ENCODE data around the gene NTMT1. TPM values are rescaled to one million over a fixed set of nuclear protein-coding genes. Genes with fewer than 3 reads are reported as not detected.

Gene NTMT1
- total RNA-seq, 2 donors from 2014 or later: 28.9 to 63.1 TPM

GRCh38 chr9:129604766-129605163 is 21.2 kb upstream of the NTMT1 start:
- Mint-ChIP-seq H3K27me3 (peaks cover 0 to 3% of the 10 kb centered on the region in 2 donors), H3K36me3 (no peaks in the 10 kb centered on the region), H3K27ac (no peak overlapping the region), H3K4me1 (ENCODE audit: low read depth in 2 of 2) (peaks cover 19 to 37% of the 10 kb centered on the region in 2 donors), H3K4me3 (no peak overlapping the region), H3K9me3 (no peaks in the 10 kb centered on the region)
- no peak for ATAC-seq
- DNase-seq (ENCODE audit: low spot score): no peak

DNA sequence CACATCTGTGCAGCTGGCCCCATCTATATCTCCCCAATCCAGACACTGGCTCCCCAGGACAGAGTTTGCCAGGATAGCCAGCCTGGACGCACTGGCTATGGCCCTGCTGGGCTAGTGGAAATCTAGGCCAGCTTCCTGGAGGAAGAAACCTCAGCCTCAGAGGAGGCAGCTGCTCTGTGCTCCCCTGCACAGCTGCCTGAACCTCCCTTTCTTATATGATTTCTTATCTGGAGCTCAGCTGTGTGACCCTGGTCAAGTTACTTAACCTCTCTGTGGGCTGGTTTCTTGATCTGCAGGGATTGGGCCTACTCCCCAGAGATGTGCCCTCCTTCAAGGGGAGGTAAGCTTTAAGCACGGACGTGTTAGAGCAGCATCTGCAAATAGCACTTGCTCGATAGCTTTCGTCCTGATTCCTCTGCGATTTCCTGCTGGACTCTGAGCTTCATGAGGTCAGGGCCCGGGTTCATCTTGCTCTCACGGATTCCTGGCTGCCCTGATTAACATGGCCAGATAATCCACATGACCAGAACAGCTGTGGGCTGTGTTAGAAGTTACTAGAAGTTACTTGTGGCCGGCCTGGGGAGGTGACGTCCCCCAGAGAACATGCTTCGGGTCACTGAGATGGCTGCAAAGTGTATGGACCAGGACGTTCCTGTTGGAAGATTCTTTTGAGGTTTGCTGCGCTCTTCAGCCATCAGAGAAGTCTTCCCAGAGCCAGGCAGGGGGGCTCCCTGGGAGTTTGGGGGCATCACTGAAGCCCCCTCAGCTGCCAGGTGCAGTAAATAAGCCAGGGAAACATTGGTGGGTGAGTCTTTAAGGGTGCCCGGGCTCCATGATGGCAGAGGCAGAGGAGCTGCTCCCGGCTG is 19.6 kb upstream of the NTMT1 start:
- H3K4me3 Mint-ChIP-seq: no peak overlapping the region
- H3K4me1 Mint-ChIP-seq (ENCODE audit: low read depth in 2 of 2): peaks cover 22 to 37% of the 10 kb centered on the region in 2 donors
- DNase-seq (ENCODE audit: low spot score): no peak
- no peak for ATAC-seq
- no peaks in the 10 kb centered on the region for H3K27me3 Mint-ChIP-seq
- no peaks in the 10 kb centered on the region for H3K36me3 Mint-ChIP-seq
- peak overlapping the region; percentile 75 to 90 for H3K27ac Mint-ChIP-seq
- H3K9me3 Mint-ChIP-seq: no peaks in the 10 kb centered on the region

DNA sequence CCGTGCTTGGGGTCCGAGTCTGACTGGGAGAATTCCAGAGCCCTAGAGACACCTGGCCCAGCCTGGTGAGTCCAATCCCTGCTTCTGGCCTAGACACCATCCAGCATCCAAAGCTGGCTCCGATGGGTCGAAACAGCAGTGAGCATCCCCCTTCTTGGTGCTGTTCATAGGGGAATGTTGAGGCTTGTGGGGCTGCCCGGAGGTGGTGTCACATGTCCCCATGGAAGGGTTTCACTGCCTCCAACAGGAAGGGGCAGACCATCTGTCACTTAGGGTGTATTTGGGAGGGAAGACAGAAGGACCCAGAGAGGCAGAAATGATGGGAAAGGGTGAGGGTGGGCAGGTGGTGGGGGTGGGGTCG is 19.0 kb upstream of the NTMT1 start:
- DNase-seq (ENCODE audit: low spot score) (no peak), ATAC-seq (no peak)
- Mint-ChIP-seq H3K27ac (peak overlapping the region; percentile 75 to 90), H3K27me3 (no peaks in the 10 kb centered on the region), H3K9me3 (no peaks in the 10 kb centered on the region), H3K4me3 (no peak overlapping the region), H3K36me3 (no peaks in the 10 kb centered on the region), H3K4me1 (ENCODE audit: low read depth in 2 of 2) (peaks cover 22 to 37% of the 10 kb centered on the region in 2 donors)

DNA sequence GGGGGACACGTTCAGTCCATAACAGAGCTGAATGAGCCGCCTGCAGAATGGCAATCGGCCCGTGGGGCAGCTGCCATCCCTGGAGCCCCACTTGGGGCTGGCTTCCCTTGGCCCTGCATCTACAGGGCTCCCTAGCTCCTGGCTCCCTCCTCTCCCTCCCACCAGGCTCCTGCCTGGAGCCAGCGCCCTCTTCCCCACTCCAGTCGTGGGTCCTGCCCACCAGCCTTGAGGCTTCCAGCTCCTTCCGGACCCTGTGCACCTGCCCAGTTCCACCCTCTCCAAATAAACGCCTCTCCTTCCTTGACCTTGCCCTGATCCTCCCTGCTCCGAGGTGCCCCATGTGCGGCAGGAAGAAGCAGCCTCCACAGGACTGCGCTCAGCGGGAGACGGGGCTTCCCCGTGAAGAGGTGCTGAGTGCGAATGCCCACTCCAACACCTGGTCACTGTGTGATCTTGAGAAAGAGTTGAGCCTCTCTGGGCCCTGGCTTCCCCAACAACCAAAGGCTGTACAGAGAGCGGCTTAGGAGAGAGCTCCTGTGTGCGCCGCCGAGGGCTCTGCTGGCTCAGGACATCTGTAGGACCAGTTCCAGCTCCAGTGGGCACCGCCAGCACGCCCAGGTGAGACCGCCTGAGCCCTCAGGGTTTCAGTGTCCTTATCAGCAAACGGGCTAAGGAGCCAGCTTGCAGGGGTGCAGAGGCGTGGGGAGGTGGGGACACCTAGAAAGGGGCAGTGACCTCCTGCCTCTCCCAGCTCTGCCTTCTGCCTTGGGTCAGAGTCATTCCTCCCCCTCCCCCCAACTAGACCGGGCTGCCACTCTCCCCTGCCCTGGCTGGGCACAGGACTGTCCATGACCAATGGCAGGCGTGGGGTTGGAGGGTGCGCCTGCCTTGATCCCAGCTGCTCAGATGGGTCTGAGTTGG is 17.1 kb upstream of the NTMT1 start:
- no peaks in the 10 kb centered on the region for H3K9me3 Mint-ChIP-seq
- peak overlapping the region in 1 of 2 donors; percentile 25 for H3K27ac Mint-ChIP-seq
- peaks cover 22 to 29% of the 10 kb centered on the region in 2 donors for H3K4me1 Mint-ChIP-seq (ENCODE audit: low read depth in 2 of 2)
- peak overlapping the region; percentile 36 for H3K4me3 Mint-ChIP-seq
- no peaks in the 10 kb centered on the region for H3K36me3 Mint-ChIP-seq
- ATAC-seq (no peak), DNase-seq (ENCODE audit: low spot score) (no peak)
- peaks cover 0 to 2% of the 10 kb centered on the region in 2 donors for H3K27me3 Mint-ChIP-seq

GRCh38 chr9:129609486-129610212 is 16.3 kb upstream of the NTMT1 start:
- H3K36me3 Mint-ChIP-seq: no peaks in the 10 kb centered on the region
- ATAC-seq: peak in 1 of 2 donors; percentile 24
- peaks cover 22 to 25% of the 10 kb centered on the region in 2 donors for H3K4me1 Mint-ChIP-seq (ENCODE audit: low read depth in 2 of 2)
- H3K27me3 Mint-ChIP-seq: peaks cover 0 to 2% of the 10 kb centered on the region in 2 donors
- H3K27ac Mint-ChIP-seq: peak overlapping the region; percentile 26 to 29
- H3K4me3 Mint-ChIP-seq: peak overlapping the region; percentile 91
- H3K9me3 Mint-ChIP-seq: no peaks in the 10 kb centered on the region
- DNase-seq (ENCODE audit: low spot score): no peak

DNA sequence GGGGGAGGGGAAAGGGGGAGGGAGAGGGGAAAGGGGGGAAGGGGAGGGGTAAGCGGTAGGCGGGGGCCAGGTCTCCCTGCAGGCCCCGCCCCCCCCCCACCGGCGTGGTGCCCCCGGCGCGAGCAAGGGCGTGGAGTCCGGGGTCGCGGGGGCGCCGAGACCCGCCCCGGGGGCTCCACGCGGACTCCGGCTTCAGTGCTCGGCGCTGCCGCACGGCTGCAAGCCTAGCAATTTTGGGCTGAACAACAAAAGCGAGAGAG is 15.8 kb upstream of the NTMT1 start:
- H3K27ac Mint-ChIP-seq: peak overlapping the region; percentile 26 to 29
- no peak for DNase-seq (ENCODE audit: low spot score)
- ATAC-seq: no peak
- H3K36me3 Mint-ChIP-seq: no peaks in the 10 kb centered on the region
- peaks cover 0 to 2% of the 10 kb centered on the region in 2 donors for H3K27me3 Mint-ChIP-seq
- H3K4me3 Mint-ChIP-seq: peak overlapping the region; percentile 91
- no peaks in the 10 kb centered on the region for H3K9me3 Mint-ChIP-seq
- H3K4me1 Mint-ChIP-seq (ENCODE audit: low read depth in 2 of 2): peaks cover 21 to 22% of the 10 kb centered on the region in 2 donors

GRCh38 chr9:129610473-129611306 is 15.3 kb upstream of the NTMT1 start:
- no peaks in the 10 kb centered on the region for H3K9me3 Mint-ChIP-seq
- DNase-seq (ENCODE audit: low spot score) (peak; percentile 74), ATAC-seq (peak; percentile 84 to 86)
- H3K27ac Mint-ChIP-seq: no peak overlapping the region
- peak overlapping the region; percentile 91 for H3K4me3 Mint-ChIP-seq
- H3K36me3 Mint-ChIP-seq: no peaks in the 10 kb centered on the region
- H3K27me3 Mint-ChIP-seq: peaks cover 0 to 2% of the 10 kb centered on the region in 2 donors
- peaks cover 21 to 22% of the 10 kb centered on the region in 2 donors for H3K4me1 Mint-ChIP-seq (ENCODE audit: low read depth in 2 of 2)

DNA sequence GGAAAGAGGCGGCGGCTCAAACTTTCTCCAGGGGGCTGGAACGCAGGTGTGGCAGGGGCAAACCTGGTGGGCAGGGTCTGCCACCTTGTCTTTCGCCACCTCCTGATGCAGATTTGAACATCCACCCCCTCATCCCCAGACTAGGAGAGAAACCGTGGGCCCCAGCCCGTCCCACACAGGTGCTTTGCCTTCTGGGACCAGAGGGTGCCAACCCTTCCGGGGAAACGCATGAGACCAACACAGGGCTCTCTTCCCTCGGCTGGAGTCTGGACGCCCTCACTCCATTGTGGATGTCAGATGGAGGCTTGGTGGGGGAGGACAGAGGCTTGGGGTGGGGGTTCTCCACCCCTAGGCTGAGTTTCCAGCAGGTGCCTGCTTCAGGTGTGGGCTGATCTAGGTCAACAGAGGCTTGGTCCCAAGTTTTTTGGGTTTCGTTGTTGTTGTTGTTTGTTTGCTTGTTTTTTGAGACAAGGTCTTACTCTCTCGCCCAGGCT is 14.6 kb upstream of the NTMT1 start:
- Mint-ChIP-seq H3K9me3 (no peaks in the 10 kb centered on the region), H3K27me3 (peaks cover 0 to 2% of the 10 kb centered on the region in 2 donors), H3K27ac (no peak overlapping the region), H3K4me1 (ENCODE audit: low read depth in 2 of 2) (peaks cover 19 to 22% of the 10 kb centered on the region in 2 donors), H3K36me3 (no peaks in the 10 kb centered on the region), H3K4me3 (peak overlapping the region; percentile 20)
- DNase-seq (ENCODE audit: low spot score) (no peak), ATAC-seq (no peak)

- Mint-ChIP-seq H3K27me3 (peaks cover 0 to 2% of the 10 kb centered on the region in 2 donors), H3K4me1 (ENCODE audit: low read depth in 2 of 2) (peaks cover 17 to 19% of the 10 kb centered on the region in 2 donors), H3K9me3 (no peaks in the 10 kb centered on the region), H3K27ac (no peak overlapping the region), H3K36me3 (no peaks in the 10 kb centered on the region), H3K4me3 (no peak overlapping the region)
- ATAC-seq: no peak
- DNase-seq (ENCODE audit: low spot score): no peak
Measured at GRCh38 chr9:129612123-129612522, 13.8 kb upstream of the NTMT1 start.

- no peaks in the 10 kb centered on the region for H3K9me3 Mint-ChIP-seq
- H3K27me3 Mint-ChIP-seq: peaks cover under 1 to 2% of the 10 kb centered on the region in 2 donors
Measured at GRCh38 chr9:129612815-129613519, 13.0 kb upstream of the NTMT1 start.

DNA sequence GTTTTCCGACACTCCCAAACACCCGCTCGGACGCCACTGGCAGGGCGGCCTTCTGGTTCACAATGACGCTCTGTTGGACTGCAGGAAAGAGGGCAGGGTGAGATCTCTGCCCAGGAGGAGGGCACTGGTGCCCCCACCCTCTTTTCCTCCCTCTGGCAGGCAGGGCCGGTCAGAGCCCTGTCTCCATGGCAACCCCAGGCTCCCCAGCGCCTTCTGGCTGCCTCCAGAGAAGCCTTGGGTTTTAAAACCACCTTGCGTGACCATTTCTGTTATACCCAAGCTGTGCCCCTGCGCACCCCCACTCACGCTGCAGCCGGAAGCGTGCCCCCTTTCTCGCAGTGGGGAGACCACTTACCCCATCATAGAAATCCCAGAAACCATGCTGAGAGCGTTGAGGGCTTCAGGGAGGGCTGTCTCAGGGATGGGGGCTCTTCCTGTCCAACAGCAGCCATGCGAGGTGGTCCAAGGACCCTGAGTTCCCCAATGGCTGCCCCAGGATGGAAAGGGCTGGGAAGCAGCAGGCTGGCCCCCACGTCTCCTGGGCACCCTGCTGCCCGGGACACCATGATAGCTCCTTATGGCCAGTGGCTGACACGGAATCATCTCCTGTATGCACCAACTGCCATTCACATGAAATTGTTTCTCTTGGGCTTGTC is 12.3 kb upstream of the NTMT1 start:
- Mint-ChIP-seq H3K9me3 (no peaks in the 10 kb centered on the region), H3K4me3 (no peak overlapping the region), H3K27ac (no peak overlapping the region), H3K4me1 (ENCODE audit: low read depth in 2 of 2) (peaks cover 6 to 9% of the 10 kb centered on the region in 2 donors), H3K27me3 (peaks cover 5 to 7% of the 10 kb centered on the region in 2 donors), H3K36me3 (no peaks in the 10 kb centered on the region)
- no peak for ATAC-seq
- DNase-seq (ENCODE audit: low spot score): no peak

More at GRCh38 chr9:129612815-129613519, 13.0 kb upstream of the NTMT1 start:
- Mint-ChIP-seq H3K27ac (no peak overlapping the region), H3K36me3 (no peaks in the 10 kb centered on the region), H3K4me3 (no peak overlapping the region), H3K4me1 (ENCODE audit: low read depth in 2 of 2) (peaks cover 10 to 12% of the 10 kb centered on the region in 2 donors)
- DNase-seq (ENCODE audit: low spot score) (no peak), ATAC-seq (no peak)

GRCh38 chr9:129614932-129615331 is 11.0 kb upstream of the NTMT1 start:
- no peak overlapping the region for H3K4me3 Mint-ChIP-seq
- peaks cover 10 to 16% of the 10 kb centered on the region in 2 donors for H3K27me3 Mint-ChIP-seq
- no peak for DNase-seq (ENCODE audit: low spot score)
- ATAC-seq: no peak
- H3K9me3 Mint-ChIP-seq: no peaks in the 10 kb centered on the region
- H3K4me1 Mint-ChIP-seq (ENCODE audit: low read depth in 2 of 2): peaks cover 1 to 4% of the 10 kb centered on the region in 2 donors
- H3K36me3 Mint-ChIP-seq: no peaks in the 10 kb centered on the region
- H3K27ac Mint-ChIP-seq: no peak overlapping the region
